GM12874 (cell line): ENCODE data around the gene ALAS1.

Experiments used
- CTCF ChIP-seq: IDR thresholded peaks from 2 replicates; pipeline ENCODE4 v1.5.1; 2011; ENCODE audit warnings: low read depth, mild to moderate bottlenecking, control low read depth, low read length, moderate library complexity; ENCODE audit not compliant: insufficient read depth

The ALAS1 gene

GRCh38 chr3:52226229-52226817, 28.4 kb downstream of the ALAS1 start:
- TF ChIP-seq CTCF: no peak

GRCh38 chr3:52227117-52227516, 29.2 kb downstream of the ALAS1 start:
- TF ChIP-seq CTCF: no peak

GRCh38 chr3:52227766-52228165, 29.8 kb downstream of the ALAS1 start:
- no peak for TF ChIP-seq CTCF

- TF ChIP-seq CTCF: no peak
Observed at GRCh38 chr3:52228266-52228665, 30.3 kb downstream of the ALAS1 start.

- TF ChIP-seq CTCF: no peak
Observed at GRCh38 chr3:52228751-52229291, 30.9 kb downstream of the ALAS1 start.

GRCh38 chr3:52229656-52230055, 31.7 kb downstream of the ALAS1 start:
- TF ChIP-seq CTCF: no peak

GRCh38 chr3:52230461-52230860, 32.5 kb downstream of the ALAS1 start:
- TF ChIP-seq CTCF: no peak
